ENCODE data around the gene PIGQ. TPM values are rescaled to one million over a fixed set of nuclear protein-coding genes. Genes with fewer than 3 reads are reported as not detected.

PIGQ gene
- polyA plus RNA-seq, 3 donors: 11.4 to 39.8 (median 12.1) TPM

DNA sequence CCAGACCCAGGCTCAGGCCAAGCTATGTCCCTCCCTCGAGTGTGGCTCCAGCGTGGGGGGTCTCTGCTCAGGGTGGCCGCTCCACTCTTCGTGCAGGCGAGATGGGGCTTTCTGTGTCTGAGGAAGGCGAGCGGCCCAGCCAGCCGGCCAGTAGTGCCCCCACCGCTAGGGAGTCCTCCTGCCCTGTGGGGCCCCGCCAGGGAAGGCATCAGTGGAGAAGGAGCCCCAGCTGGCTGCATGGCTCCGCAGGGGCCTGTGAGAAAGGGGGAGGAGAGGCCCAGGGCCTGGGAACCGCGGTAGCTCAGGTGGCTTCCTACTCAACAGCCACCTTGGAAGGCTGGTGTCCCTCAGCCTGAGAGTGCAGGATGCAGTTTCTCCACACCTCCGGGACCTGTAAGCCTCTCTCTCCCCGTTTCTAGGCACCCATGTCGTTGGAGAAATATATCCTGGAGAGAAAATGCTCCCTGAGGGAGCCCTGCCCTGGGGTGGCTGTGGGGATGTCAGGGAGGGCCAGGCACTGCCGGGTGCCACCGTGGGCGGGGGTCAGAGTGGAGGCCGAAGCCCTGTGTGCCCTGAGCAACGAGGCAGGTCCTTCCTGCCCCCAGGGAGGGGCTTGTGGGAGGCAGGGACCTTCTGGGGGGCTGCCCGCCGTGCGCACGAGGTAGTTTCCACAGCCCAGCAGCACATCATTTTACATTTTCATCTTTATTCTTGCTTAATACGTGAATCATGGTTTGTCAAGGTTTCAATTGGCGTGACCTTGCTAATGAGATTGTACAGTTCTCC lies 3.3 kb downstream of the PIGQ start:
- TF ChIP-seq, protein P1, sequence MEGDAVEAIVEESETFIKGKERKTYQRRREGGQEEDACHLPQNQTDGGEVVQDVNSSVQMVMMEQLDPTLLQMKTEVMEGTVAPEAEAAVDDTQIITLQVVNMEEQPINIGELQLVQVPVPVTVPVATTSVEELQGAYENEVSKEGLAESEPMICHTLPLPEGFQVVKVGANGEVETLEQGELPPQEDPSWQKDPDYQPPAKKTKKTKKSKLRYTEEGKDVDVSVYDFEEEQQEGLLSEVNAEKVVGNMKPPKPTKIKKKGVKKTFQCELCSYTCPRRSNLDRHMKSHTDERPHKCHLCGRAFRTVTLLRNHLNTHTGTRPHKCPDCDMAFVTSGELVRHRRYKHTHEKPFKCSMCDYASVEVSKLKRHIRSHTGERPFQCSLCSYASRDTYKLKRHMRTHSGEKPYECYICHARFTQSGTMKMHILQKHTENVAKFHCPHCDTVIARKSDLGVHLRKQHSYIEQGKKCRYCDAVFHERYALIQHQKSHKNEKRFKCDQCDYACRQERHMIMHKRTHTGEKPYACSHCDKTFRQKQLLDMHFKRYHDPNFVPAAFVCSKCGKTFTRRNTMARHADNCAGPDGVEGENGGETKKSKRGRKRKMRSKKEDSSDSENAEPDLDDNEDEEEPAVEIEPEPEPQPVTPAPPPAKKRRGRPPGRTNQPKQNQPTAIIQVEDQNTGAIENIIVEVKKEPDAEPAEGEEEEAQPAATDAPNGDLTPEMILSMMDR (IDR thresholded peaks at IDR 0.05): no peak
- intact Hi-C loops (cut with micrococcal nuclease): no loop called here
- Mint-ChIP-seq H3K4me3 (no peak overlapping the region), H3K4me1 (peaks cover 24% of the 10 kb centered on the region), H3K27ac (no peak overlapping the region), H3K9me3 (peaks cover 0 to 2% (median 0%) of the 10 kb centered on the region in 7 donors), H3K36me3 (peaks cover 4 to 6% of the 10 kb centered on the region in 2 donors), H3K27me3 (ENCODE audit: low read depth in 3 of 3) (peaks cover 0 to 6% (median 2%) of the 10 kb centered on the region in 3 donors)
- H4K20me1 ChIP-seq (ENCODE audit: insufficient read depth, low read length): no peaks in the 10 kb centered on the region
- H3K9ac ChIP-seq (ENCODE audit: insufficient read depth, low read length, poor library complexity, severe bottlenecking): no peak overlapping the region
- no peaks in the 10 kb centered on the region for H3K27me3 ChIP-seq (ENCODE audit: control insufficient read depth in 2 of 2, insufficient read depth in 2 of 2, low read length in 2 of 2)
- H3K79me2 ChIP-seq (ENCODE audit: insufficient read depth, low read length): peaks cover 11% of the 10 kb centered on the region
- peaks cover 18 to 27% of the 10 kb centered on the region in 2 donors for H3K4me1 ChIP-seq (ENCODE audit: control insufficient read depth in 1 of 2, insufficient read depth in 2 of 2, low read length in 2 of 2)
- H3K36me3 ChIP-seq (replicated peaks in 1 of 2; ENCODE audit: control insufficient read depth in 1 of 2, insufficient read depth in 2 of 2, low read length in 2 of 2): peaks cover 11 to 13% of the 10 kb centered on the region in 2 donors
- H2AFZ ChIP-seq (ENCODE audit: insufficient read depth, low read depth, low read length, poor library complexity, severe bottlenecking): no peak overlapping the region
- no peaks in the 10 kb centered on the region for H3K9me3 ChIP-seq (replicated peaks in 1 of 2; ENCODE audit: control insufficient read depth in 1 of 2, insufficient read depth in 1 of 2, low read length in 2 of 2)
- no peak overlapping the region for H3K4me2 ChIP-seq (replicated peaks; ENCODE audit: extremely low read depth, low read length, poor library complexity, severe bottlenecking)
- H3K27ac ChIP-seq (ENCODE audit: low read depth in 1 of 2, low read length in 2 of 2): no peak overlapping the region
- no peak for DNase-seq
- WGBS (ENCODE audit: insufficient coverage): 91% methylated on average over 20 of the region's 27 CpGs
- H3K4me3 ChIP-seq (replicated peaks in 1 of 3; ENCODE audit: low read depth in 2 of 3, low read length in 3 of 3): no peak overlapping the region

DNA sequence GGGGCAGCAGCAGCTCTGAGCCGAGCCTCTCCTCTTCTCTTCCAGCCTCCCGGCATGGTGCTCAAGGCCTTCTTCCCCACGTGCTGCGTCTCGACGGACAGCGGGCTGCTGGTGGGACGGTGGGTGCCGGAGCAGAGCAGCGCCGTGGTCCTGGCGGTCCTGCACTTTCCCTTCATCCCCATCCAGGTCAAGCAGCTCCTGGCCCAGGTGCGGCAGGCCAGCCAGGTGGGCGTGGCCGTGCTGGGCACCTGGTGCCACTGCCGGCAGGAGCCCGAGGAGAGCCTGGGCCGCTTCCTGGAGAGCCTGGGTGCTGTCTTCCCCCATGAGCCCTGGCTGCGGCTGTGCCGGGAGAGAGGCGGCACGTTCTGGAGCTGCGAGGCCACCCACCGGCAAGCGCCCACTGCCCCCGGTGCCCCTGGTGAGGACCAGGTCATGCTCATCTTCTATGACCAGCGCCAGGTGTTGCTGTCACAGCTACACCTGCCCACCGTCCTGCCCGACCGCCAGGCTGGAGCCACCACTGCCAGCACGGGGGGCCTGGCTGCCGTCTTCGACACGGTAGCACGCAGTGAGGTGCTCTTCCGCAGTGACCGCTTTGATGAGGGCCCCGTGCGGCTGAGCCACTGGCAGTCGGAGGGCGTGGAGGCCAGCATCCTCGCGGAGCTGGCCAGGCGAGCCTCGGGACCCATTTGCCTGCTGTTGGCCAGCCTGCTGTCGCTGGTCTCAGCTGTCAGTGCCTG lies 4.4 kb downstream of the PIGQ start:
- Histone ChIP-seq H3K9ac (ENCODE audit: insufficient read depth, low read length, poor library complexity, severe bottlenecking) (no peak overlapping the region), H3K27me3 (ENCODE audit: control insufficient read depth in 2 of 2, insufficient read depth in 2 of 2, low read length in 2 of 2) (no peaks in the 10 kb centered on the region), H3K4me1 (ENCODE audit: control insufficient read depth in 1 of 2, insufficient read depth in 2 of 2, low read length in 2 of 2) (peaks cover 14 to 19% of the 10 kb centered on the region in 2 donors), H3K4me3 (replicated peaks in 1 of 3; ENCODE audit: low read depth in 2 of 3, low read length in 3 of 3) (no peak overlapping the region), H3K79me2 (ENCODE audit: insufficient read depth, low read length) (peaks cover 11% of the 10 kb centered on the region), H3K27ac (ENCODE audit: low read depth in 1 of 2, low read length in 2 of 2) (no peak overlapping the region), H3K9me3 (replicated peaks in 1 of 2; ENCODE audit: control insufficient read depth in 1 of 2, insufficient read depth in 1 of 2, low read length in 2 of 2) (no peaks in the 10 kb centered on the region), H3K4me2 (replicated peaks; ENCODE audit: extremely low read depth, low read length, poor library complexity, severe bottlenecking) (no peak overlapping the region), H4K20me1 (ENCODE audit: insufficient read depth, low read length) (no peaks in the 10 kb centered on the region), H3K36me3 (replicated peaks in 1 of 2; ENCODE audit: control insufficient read depth in 1 of 2, insufficient read depth in 2 of 2, low read length in 2 of 2) (peaks cover 11 to 13% of the 10 kb centered on the region in 2 donors), H2AFZ (ENCODE audit: insufficient read depth, low read depth, low read length, poor library complexity, severe bottlenecking) (no peak overlapping the region)
- TF ChIP-seq, protein P1 (IDR thresholded peaks at IDR 0.05): no peak
- Mint-ChIP-seq H3K4me1 (peaks cover 21% of the 10 kb centered on the region), H3K9me3 (peaks cover 0 to 2% (median 0%) of the 10 kb centered on the region in 7 donors), H3K36me3 (peaks cover 4 to 6% of the 10 kb centered on the region in 2 donors), H3K27ac (no peak overlapping the region), H3K27me3 (ENCODE audit: low read depth in 3 of 3) (peaks cover 0 to 6% (median 2%) of the 10 kb centered on the region in 3 donors), H3K4me3 (no peak overlapping the region)
- no peak for DNase-seq
- 95% methylated on average over 46 of the region's 46 CpGs for WGBS (ENCODE audit: insufficient coverage)
- intact Hi-C loops (cut with micrococcal nuclease): no loop called here

Measured in CD14-positive monocyte (primary cell).